ENCODE measurements around the gene TLL2. TPM values are rescaled to one million over a fixed set of nuclear protein-coding genes. Genes with fewer than 3 reads are reported as not detected.

TLL2 gene
- total RNA-seq, 2 experiments from 2014 or later, result 0.09 to 0.18 TPM

GRCh38 chr10:96360331-96360730, 153.4 kb downstream of the TLL2 start:
- no peak for ATAC-seq
- no peak for DNase-seq
- Mint-ChIP-seq H3K27ac (no peak overlapping the region), H3K9me3 (no peaks in the 10 kb centered on the region), H3K4me1 (ENCODE audit: low read depth) (no peaks in the 10 kb centered on the region), H3K27me3 (peaks cover 8% of the 10 kb centered on the region), H3K36me3 (ENCODE audit: low read depth) (no peaks in the 10 kb centered on the region), H3K4me3 (no peak overlapping the region)
- ChIA-PET POLR2A (no interaction called here), CTCF (interaction anchor here (1.2 to 2.1 kb wide), 2 partner anchors 10 kb away, joined by 3 to 15 read pairs; no protein-coding TSS in a partner anchor)
- no peak for TF ChIP-seq CTCF (IDR thresholded peaks at IDR 0.05)
- intact Hi-C loops (cut with micrococcal nuclease), result no loop called here

DNA sequence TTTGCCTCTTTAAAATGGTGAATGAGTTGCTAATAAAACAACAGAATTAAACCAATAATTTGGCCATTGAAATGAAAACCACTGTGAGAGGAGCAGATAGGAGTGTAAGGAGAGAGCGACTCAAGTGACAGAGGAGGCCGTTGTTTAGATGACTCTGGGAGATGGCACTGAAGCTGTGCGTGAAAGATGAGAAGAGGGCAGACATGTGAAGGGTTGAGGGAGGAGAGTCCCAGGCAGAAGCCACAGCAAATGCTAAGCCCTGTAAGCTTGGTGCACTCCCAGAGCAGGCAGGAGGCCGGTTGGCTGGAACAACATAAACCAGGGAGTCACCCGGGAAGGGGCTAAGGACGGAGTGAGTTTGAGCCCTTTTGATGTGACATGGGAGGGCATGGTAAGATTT, 154.1 kb downstream of the TLL2 start:
- DNase-seq, result no peak
- no peak for ATAC-seq
- Mint-ChIP-seq H3K27me3 (peaks cover 10% of the 10 kb centered on the region), H3K36me3 (ENCODE audit: low read depth) (no peaks in the 10 kb centered on the region), H3K9me3 (no peaks in the 10 kb centered on the region), H3K27ac (no peak overlapping the region), H3K4me3 (no peak overlapping the region), H3K4me1 (ENCODE audit: low read depth) (no peaks in the 10 kb centered on the region)
- ChIA-PET CTCF (interaction anchor here (2.1 kb wide), 1 partner anchor 11 kb away, joined by 15 read pairs; no protein-coding TSS in a partner anchor), POLR2A (no interaction called here)
- TF ChIP-seq CTCF (IDR thresholded peaks at IDR 0.05), result no peak
- intact Hi-C loops (cut with micrococcal nuclease), result no loop called here

DNA sequence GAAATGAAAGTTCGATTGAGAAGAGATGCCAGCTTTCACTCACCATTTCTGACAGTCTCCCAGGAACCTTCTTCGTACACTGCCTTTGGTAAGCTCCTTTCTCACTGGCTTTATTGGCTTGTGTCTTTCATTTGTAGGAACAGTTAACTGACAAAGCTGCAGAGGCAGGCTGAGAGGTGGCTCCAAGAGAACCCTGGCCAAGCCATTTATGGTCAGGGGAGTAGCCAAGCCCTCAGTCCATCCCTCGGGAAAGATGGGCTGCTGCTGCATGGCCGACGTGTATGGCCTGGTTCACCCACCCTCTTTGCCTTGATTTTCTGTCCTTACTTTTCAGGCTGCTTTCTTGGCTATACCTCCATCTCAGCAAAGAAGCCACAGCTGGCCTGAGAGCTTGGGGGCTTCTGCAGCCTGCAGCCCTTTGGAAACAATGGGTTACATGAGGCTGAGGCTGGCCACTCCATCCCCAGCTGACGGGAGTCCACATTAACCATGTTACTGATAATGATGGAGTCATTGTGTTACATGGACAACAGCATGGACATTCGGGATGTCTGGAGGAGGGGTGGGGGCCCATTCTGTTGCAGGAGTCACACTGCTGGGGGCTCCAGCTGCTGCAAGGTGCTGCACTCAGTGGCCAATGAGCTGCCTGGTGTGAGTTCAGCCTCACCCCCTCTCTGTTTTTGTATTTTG, 154.7 kb downstream of the TLL2 start, which contains the start of gene OPALIN:
Gene OPALIN, minus strand, starts transcription at position 152 of the 690 bp plus-strand sequence. Its CDS starts 106 bp downstream, at position 46.
- DNase-seq, result no peak
- ChIA-PET CTCF (interaction anchor here (2.0 to 2.1 kb wide), 2 partner anchors 12 to 16 kb away, joined by 7 to 15 read pairs; no protein-coding TSS in a partner anchor), POLR2A (no interaction called here)
- Mint-ChIP-seq H3K27me3 (peaks cover 10% of the 10 kb centered on the region), H3K36me3 (ENCODE audit: low read depth) (no peaks in the 10 kb centered on the region), H3K4me1 (ENCODE audit: low read depth) (no peaks in the 10 kb centered on the region), H3K4me3 (no peak within 1 kb of the TSS), H3K9me3 (no peaks in the 10 kb centered on the region), H3K27ac (no peak within 1 kb of the TSS)
- no peak for TF ChIP-seq CTCF (IDR thresholded peaks at IDR 0.05)
- no peak for ATAC-seq
- intact Hi-C loops (cut with micrococcal nuclease), result no loop called here

- H3K9me3 Mint-ChIP-seq, result no peaks in the 10 kb centered on the region
- no peak for DNase-seq
- ChIA-PET CTCF (interaction anchor here (0.6 to 2.0 kb wide), 5 partner anchors 13 to 284 kb away, joined by 3 to 7 read pairs (median 5); no protein-coding TSS in a partner anchor), POLR2A (no interaction called here)
- H3K4me1 Mint-ChIP-seq (ENCODE audit: low read depth), result no peaks in the 10 kb centered on the region
- TF ChIP-seq CTCF (IDR thresholded peaks at IDR 0.05), result no peak
- H3K27ac Mint-ChIP-seq, result no peak overlapping the region
- peaks cover 10% of the 10 kb centered on the region for H3K27me3 Mint-ChIP-seq
- no peaks in the 10 kb centered on the region for H3K36me3 Mint-ChIP-seq (ENCODE audit: low read depth)
- H3K4me3 Mint-ChIP-seq, result no peak overlapping the region
- ATAC-seq, result no peak
- intact Hi-C loops (cut with micrococcal nuclease), result no loop called here
Observed at GRCh38 chr10:96357038-96357620, 156.6 kb downstream of the TLL2 start.

DNA sequence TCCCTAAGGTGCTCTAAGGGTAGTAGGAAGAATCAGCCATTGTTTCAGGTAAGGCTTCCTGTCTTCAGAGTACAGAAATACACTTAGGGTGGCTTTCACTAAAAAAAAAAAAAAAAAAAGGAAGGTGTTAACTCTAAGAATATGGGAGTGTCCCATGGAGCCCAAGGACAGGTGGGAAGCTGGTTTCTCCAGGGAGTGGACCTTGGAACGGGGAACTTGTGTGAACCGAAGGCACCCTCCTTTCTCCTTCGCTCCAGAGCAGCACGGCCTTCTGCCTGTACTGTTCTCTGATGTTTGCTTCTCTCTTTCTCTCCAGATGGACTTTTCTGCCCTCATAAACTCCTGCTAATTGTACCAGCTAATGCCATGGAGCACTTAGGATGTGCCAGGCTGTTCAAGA, 161.1 kb downstream of the TLL2 start:
- CTCF ChIA-PET, result interaction anchor here (0.7 to 1.1 kb wide), 4 partner anchors 11 to 123 kb away, joined by 3 to 6 read pairs (median 4); no protein-coding TSS in a partner anchor
- no peak for DNase-seq
- Mint-ChIP-seq H3K36me3 (ENCODE audit: low read depth) (no peaks in the 10 kb centered on the region), H3K27me3 (peaks cover 6% of the 10 kb centered on the region), H3K9me3 (no peaks in the 10 kb centered on the region), H3K27ac (no peak overlapping the region), H3K4me1 (ENCODE audit: low read depth) (no peaks in the 10 kb centered on the region), H3K4me3 (no peak overlapping the region)
- no peak for TF ChIP-seq CTCF (IDR thresholded peaks at IDR 0.05)
- intact Hi-C loops (cut with micrococcal nuclease), result no loop called here
- POLR2A ChIA-PET, result interaction anchor here (1.0 kb wide), 1 partner anchor 15 kb away, joined by 3 read pairs; no protein-coding TSS in a partner anchor
- ATAC-seq, result no peak

All from activated CD8-positive, alpha-beta T cell treated with anti-CD3 and anti-CD28 coated beads for 36 hours (primary cell).